ENCODE data around the gene TOMM40. TPM values are rescaled to one million over a fixed set of nuclear protein-coding genes. Genes with fewer than 3 reads are reported as not detected.
A peak's percentile ranks its signal among the peaks of the same experiment; 100 is the strongest.

TOMM40 gene
- total and polyA plus RNA-seq, 2 experiments from 2014 or later, result 119 to 172 TPM

GRCh38 chr19:44894946-44895345 is 3.9 kb downstream of the TOMM40 start:
- H3K4me3 ChIP-seq, result no peak overlapping the region
- H3K27ac ChIP-seq, result no peak overlapping the region
- no peak for DNase-seq (ENCODE audit: low read depth in 1 of 2, low spot score in 1 of 2)
- no peaks in the 10 kb centered on the region for H3K9me3 ChIP-seq (ENCODE audit: low read depth)
- peaks cover 40% of the 10 kb centered on the region for H3K36me3 ChIP-seq
- no peak for TF ChIP-seq CTCF (IDR thresholded peaks at IDR 0.05; ENCODE audit: low read depth, low read length)
- H3K4me1 ChIP-seq (ENCODE audit: low read depth), result peaks cover 6% of the 10 kb centered on the region
- H3K27me3 ChIP-seq, result no peaks in the 10 kb centered on the region

- no peaks in the 10 kb centered on the region for H3K4me1 ChIP-seq (ENCODE audit: low read depth)
- no peak for TF ChIP-seq CTCF (IDR thresholded peaks at IDR 0.05; ENCODE audit: low read depth, low read length)
- no peak for DNase-seq (ENCODE audit: low read depth in 1 of 2, low spot score in 1 of 2)
- no peak overlapping the region for H3K4me3 ChIP-seq
- no peaks in the 10 kb centered on the region for H3K9me3 ChIP-seq (ENCODE audit: low read depth)
- peaks cover 46% of the 10 kb centered on the region for H3K36me3 ChIP-seq
- H3K27ac ChIP-seq, result no peak overlapping the region
- H3K27me3 ChIP-seq, result no peaks in the 10 kb centered on the region
Observed at GRCh38 chr19:44897835-44898234, 6.8 kb downstream of the TOMM40 start.

GRCh38 chr19:44900328-44901244 is 9.5 kb downstream of the TOMM40 start:
- H3K27ac ChIP-seq, result no peak overlapping the region
- no peaks in the 10 kb centered on the region for H3K27me3 ChIP-seq
- peaks cover 26% of the 10 kb centered on the region for H3K36me3 ChIP-seq
- H3K9me3 ChIP-seq (ENCODE audit: low read depth), result no peaks in the 10 kb centered on the region
- H3K4me3 ChIP-seq, result no peak overlapping the region
- no peak for TF ChIP-seq CTCF (IDR thresholded peaks at IDR 0.05; ENCODE audit: low read depth, low read length)
- DNase-seq (ENCODE audit: low read depth in 1 of 2, low spot score in 1 of 2), result no peak
- no peaks in the 10 kb centered on the region for H3K4me1 ChIP-seq (ENCODE audit: low read depth)

GRCh38 chr19:44903216-44903601 is 12.2 kb downstream of the TOMM40 start:
- Histone ChIP-seq H3K27me3 (no peaks in the 10 kb centered on the region), H3K36me3 (peaks cover 10% of the 10 kb centered on the region), H3K9me3 (ENCODE audit: low read depth) (no peaks in the 10 kb centered on the region), H3K27ac (no peak overlapping the region), H3K4me3 (no peak overlapping the region), H3K4me1 (ENCODE audit: low read depth) (no peaks in the 10 kb centered on the region)
- no peak for TF ChIP-seq CTCF (IDR thresholded peaks at IDR 0.05; ENCODE audit: low read depth, low read length)
- DNase-seq (ENCODE audit: low read depth in 1 of 2, low spot score in 1 of 2), result no peak

- peak; percentile 69 to 78 for DNase-seq (ENCODE audit: low read depth in 1 of 2, low spot score in 1 of 2)
- peak; percentile 96 for TF ChIP-seq CTCF (IDR thresholded peaks at IDR 0.05; ENCODE audit: low read depth, low read length)
- Histone ChIP-seq H3K9me3 (ENCODE audit: low read depth) (no peaks in the 10 kb centered on the region), H3K27ac (peak overlapping the region; percentile 79), H3K27me3 (no peaks in the 10 kb centered on the region), H3K4me3 (no peak overlapping the region), H3K4me1 (ENCODE audit: low read depth) (no peaks in the 10 kb centered on the region), H3K36me3 (peaks cover 10% of the 10 kb centered on the region)
Observed at GRCh38 chr19:44903602-44904425, 12.8 kb downstream of the TOMM40 start.
